ENCODE measurements around the gene SRGAP1.
"Not testable (repeated sequence)": the region's sequence is repeated elsewhere in the genome, so short reads cannot be mapped to it uniquely, and the experiment has no call there.

Gene SRGAP1

DNA sequence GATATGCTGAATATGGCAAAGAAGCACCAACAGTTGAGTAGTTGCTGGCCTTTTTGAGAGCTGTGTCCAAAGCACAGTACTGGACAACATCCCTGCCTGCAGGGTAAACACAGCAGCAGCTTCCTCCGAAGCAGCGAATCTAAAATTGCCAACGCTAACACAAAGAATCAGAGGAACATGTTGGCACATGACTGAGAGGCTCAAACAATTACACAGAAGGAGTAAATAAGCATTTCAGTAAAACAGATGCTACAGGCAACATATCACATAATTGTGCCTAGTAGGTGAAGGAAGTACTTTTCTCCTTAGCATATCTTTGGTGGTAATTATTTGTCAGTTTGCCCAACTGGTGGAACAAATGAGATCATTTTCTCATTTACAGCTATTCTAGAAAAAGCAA lies 325.5 kb downstream of the SRGAP1 start:
- DNase-seq (ENCODE audit: low read depth in 2 of 2), result no peak

GRCh38 chr12:64170730-64171129 lies 326.2 kb downstream of the SRGAP1 start:
- DNase-seq (ENCODE audit: low read depth in 2 of 2), result no peak

- no peak for DNase-seq (ENCODE audit: low read depth in 2 of 2)
These were observed 327.2 kb downstream of the SRGAP1 start for GRCh38 chr12:64171715-64172114.

GRCh38 chr12:64172143-64172970 lies 327.9 kb downstream of the SRGAP1 start:
- no peak for DNase-seq (ENCODE audit: low read depth in 2 of 2)

DNA sequence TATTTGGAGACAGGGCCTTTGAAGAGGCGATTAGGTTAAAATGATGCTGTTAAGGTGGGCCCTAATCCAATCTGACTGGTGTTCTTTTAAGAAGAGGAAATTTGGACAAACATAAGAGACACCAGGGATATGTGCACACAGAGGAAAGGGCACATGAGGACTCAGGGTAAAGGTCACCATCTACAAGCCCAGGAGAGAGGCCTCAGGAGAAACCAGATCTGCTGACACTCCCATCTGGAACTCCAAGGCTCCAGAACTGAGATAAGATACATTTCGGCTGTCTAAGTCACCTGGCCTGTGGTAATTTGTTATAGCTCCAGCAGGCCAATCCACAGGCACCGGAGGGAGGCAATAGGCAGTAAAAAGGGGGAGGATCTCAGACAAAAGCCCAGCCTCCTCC lies 329.0 kb downstream of the SRGAP1 start:
- no peak for DNase-seq (ENCODE audit: low read depth in 2 of 2)

DNA sequence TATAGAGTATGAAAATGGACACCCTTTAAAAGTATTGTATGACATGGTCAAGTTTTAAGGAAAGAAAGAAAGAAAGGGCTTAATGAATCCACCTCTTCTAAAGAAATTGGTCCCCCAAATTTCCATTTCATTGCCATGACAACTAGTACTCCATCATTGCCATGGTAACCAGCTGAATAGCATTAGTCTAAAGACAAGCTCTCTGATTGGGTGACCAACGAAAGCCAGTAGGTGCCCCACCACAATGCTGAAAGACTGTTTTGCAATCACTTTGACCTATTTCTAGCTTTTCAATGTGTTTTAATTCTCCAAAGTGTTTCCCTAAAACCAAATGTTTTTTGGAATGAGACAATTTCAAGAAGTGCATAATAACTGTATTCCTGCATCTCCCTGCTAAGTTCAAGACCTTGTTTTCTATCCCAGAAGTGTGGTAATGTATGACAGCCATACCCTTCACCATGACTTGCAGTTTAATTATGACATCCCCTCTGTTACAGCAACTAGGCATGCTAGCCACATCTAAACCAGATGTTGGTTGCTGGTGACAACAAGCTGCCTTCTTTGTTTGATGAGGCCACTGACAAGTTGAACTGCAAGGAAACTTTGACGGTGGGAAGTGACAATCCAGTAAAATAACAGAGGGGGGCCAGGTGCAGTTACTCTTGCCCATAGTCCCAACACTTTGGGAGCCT lies 330.9 kb downstream of the SRGAP1 start:
- DNase-seq (ENCODE audit: low read depth in 2 of 2), result no peak

GRCh38 chr12:64177001-64177400 lies 332.5 kb downstream of the SRGAP1 start:
- DNase-seq (ENCODE audit: low read depth in 2 of 2), result no peak

DNA sequence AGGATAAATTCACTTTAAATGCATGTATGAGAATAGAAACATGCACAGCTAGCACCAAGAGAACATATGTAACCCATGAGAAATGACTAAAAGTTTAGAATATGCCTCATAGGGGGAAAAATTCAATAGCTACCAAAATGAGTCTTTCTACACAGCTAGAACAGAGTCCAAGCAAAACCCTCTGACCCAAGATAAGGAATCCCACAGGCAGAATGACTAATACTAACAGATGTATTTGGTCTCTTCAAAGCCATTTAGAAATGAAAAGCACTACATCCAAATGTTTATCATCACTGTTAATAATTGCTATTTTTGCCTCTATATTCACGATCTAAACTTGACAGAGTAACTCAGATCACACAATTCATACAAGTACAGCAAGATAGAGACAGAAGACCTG lies 333.6 kb downstream of the SRGAP1 start:
- no peak for DNase-seq (ENCODE audit: low read depth in 2 of 2)

GRCh38 chr12:64180951-64181350 lies 336.5 kb downstream of the SRGAP1 start:
- no peak for DNase-seq (ENCODE audit: low read depth in 2 of 2)

DNA sequence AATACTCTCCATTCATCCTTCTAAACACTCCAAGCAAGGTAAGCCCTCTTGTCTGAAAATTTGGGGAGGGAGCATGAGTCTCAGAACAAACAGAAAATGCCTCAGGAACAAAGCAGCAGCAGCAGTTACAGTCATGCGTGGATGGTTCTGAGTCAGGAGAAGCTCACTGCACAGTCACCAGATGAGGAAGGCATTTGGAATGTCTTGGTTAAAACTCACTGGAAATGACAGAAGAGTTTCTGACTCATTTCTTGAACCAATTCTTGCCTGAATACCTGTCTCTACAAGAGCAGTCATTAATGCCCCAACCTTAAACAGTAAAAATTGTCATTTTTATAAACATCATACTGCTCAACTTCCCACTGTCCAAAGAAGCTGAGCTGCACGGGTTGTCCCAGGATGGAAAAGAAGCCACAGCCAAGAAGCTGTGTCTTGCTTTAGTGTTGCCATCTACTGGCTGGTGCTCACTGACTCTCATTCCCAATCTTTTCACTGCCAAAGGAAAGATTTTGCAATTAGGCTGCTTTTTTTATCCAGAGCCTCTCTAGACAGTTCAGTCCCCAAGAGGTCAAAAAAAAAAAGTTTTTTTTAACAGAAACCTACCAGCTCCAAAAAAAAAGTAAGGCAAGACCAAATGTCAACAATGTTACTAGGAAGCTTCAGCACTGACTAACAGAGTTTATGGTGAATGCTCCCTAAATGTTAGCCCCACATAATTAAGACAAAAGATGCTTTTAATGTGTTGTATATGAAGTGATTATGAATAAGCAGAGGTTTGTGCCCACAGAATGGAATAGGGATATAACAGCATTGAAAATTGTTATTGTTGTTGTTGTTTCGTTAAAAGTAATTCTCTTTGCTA lies 337.2 kb downstream of the SRGAP1 start:
- DNase-seq (ENCODE audit: low read depth in 2 of 2), result no peak

GRCh38 chr12:64184216-64184615 lies 339.7 kb downstream of the SRGAP1 start:
- no peak for DNase-seq (ENCODE audit: low read depth in 2 of 2)

DNA sequence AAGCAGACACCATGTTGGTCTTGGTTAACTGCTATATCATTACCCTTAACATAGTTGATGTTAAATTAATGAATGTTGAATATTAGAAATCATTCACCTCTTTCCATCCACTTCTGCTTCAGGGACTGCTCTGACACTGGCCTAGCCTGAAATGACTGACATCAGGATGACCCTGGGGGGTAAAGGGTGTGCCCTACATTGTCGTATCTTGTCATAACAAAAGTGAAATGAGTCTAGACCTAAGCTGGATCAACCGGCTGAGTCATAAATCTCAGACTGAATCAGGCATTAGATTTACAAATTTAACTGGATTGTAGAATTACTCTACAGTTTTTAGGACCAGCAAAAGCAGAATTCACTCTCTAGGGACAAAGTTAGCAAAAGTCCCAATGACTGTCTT lies 342.3 kb downstream of the SRGAP1 start:
- DNase-seq (ENCODE audit: low read depth in 2 of 2), result no peak

DNA sequence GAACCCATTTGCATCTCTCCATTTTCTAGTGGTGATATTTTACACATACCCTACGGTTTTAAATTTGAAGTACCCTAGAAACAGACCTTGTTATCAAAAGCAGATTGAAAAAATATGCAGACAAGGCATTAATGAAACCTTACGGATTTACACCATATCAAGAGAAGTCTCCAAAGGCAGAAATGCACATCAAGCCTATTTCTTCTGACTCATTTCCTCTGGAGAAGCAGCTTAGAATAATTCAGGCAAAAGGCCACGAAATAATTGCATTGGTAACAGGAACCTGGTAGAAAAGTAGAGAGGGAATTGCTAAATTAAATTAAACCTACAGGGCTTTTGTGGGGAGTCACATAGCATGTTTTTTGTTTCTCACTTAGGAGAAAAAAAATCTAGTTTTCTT lies 342.9 kb downstream of the SRGAP1 start:
- DNase-seq (ENCODE audit: low read depth in 2 of 2), result no peak

GRCh38 chr12:64187794-64188193 lies 343.3 kb downstream of the SRGAP1 start:
- DNase-seq (ENCODE audit: low read depth in 2 of 2), result no peak

DNA sequence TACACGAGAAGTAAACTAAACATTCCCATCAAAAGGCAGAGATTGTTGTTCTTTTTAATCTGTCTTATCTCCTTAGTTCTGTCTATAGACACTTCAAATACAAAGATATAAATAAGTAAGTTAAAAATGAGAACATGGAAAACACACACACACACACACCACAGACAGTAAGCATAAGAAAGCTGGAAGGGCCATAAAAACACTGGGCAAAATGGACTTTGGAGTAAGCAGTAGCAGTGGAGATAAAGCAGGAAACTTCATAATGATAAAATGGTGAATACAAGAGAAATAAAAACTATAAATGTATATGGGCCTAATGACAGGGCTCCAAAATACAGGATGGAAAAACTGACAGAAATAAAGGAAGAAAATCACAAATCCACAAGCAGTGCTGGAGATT lies 345.0 kb downstream of the SRGAP1 start:
- no peak for DNase-seq (ENCODE audit: low read depth in 2 of 2)

DNA sequence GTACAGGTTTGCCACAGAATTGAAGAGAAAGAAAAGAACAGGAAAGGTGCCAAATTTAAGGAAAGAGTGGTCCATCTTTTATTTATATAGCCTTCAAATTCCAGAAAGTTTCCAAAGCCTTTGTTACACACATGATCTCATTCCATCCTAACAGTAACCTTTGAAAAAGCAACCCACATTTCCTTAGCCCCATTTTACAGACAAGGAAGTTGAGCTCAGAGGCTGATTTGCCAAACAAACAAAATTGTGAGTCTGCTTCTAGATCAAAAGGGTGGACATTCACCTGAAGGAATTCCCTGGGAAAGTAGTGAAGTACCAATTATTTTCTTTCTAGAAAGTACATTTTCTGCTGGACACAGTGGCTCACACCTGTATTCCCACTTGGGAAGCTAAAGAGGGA lies 345.6 kb downstream of the SRGAP1 start:
- no peak for DNase-seq (ENCODE audit: low read depth in 2 of 2)

GRCh38 chr12:64192644-64193444 lies 348.3 kb downstream of the SRGAP1 start:
- DNase-seq (ENCODE audit: low read depth in 2 of 2), result no peak

DNA sequence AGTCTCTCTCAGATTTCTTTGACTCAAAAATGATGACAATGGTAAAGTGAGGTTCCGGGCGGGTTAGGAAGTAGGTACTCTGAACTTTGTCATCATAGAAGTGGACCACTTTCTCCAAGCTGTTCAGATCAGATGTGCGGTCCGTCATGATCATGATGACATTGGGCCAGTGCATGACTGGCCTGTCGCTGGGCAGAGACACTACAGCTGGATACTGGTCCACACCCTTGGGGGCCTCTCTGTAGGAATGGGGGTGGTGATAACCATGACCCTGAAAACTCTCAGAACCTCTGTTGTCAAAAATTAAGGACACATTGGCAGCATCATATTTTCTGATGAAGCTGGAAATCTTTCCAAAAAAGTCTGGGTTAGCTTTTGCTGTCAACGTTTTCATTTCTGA lies 349.4 kb downstream of the SRGAP1 start:
- no peak for DNase-seq (ENCODE audit: low read depth in 2 of 2)

- DNase-seq (ENCODE audit: low read depth in 2 of 2), result no peak
These were observed 350.0 kb downstream of the SRGAP1 start for GRCh38 chr12:64194333-64195149.

GRCh38 chr12:64195841-64196240 lies 351.3 kb downstream of the SRGAP1 start:
- not testable (repeated sequence) for DNase-seq (ENCODE audit: low read depth in 2 of 2)

DNA sequence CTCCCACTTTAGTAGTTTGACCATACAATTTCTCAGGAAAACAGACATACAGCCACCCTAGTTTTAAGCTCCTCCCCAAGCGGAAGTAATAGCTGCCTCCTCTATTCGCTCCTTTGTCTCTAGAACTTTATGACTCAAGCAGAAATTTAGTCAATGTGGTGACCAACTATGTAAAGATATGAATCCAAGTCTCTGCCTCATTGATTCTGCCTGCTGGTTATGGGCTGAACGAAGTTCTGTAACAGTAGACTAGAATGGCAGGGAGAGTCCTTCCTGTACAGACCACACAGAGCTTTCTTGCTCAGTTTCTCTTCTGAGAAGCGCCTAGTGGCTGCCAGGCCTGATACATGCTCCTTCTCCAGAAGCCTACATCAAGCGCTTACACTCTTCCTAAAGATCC lies 358.5 kb downstream of the SRGAP1 start:
- DNase-seq (ENCODE audit: low read depth in 2 of 2), result no peak

Data from stimulated activated CD4-positive, alpha-beta T cell treated with anti-CD3 and anti-CD28 coated beads, Interleukin-1b, Interleukin-23, amount 100 ng/mL, for 4 hours (primary cell).